K562 (cell line): ENCODE results near the gene KCNH2. TPM values are rescaled to one million over a fixed set of nuclear protein-coding genes. Genes with fewer than 3 reads are reported as not detected.

Experiments
- BMI1 ChIP-seq: fragments of 150-350 bp; IDR thresholded peaks from 2 replicates; pipeline ENCODE4 v1.6.1; 2014; ENCODE audit warnings: low read length
- CEBPG ChIP-seq, 3 experiments: fragments of 200-800 bp in 1 of 3; sonication (Bioruptor generic) in 1 of 3; sonication (generic) in 1 of 3; formaldehyde crosslinking in 1 of 3; IDR thresholded peaks in 2 of 3; conservative IDR thresholded peaks in 1 of 3; 2 replicates each; pipeline versions ENCODE4 v1.6.1 to v1.8.0; 2016 to 2022; ENCODE audit warnings: missing compliant biosample characterization in 2 of 3, missing genetic modification characterization in 2 of 3, mild to moderate bottlenecking in 1 of 3, missing genetic modification reagents in 1 of 3
- CGGBP1 ChIP-seq: fragments of 250-450 bp; sonication (Bioruptor Pico); IDR thresholded peaks from 2 replicates; pipeline ENCODE4 v1.9.0; 2021; ENCODE audit warnings: mild to moderate bottlenecking
- HDGF ChIP-seq: fragments of 450-650 bp; IDR thresholded peaks from 2 replicates; pipeline ENCODE4 v1.6.1; 2016
- MAZ ChIP-seq, 2 experiments: fragments of 450-650 bp in 1 of 2; sonication (generic) in 1 of 2; formaldehyde crosslinking; IDR thresholded peaks in 1 of 2; conservative IDR thresholded peaks in 1 of 2; 2 replicates each; pipeline versions ENCODE4 v1.4.0 to v1.5.0; 2020; ENCODE audit warnings: mild to moderate bottlenecking in 1 of 2, missing genetic modification reagents in 1 of 2
- MTF1 ChIP-seq: fragments of 250-450 bp; sonication (Bioruptor Pico); IDR thresholded peaks from 2 replicates; pipeline ENCODE4 v1.9.0; 2021; ENCODE audit warnings: moderate library complexity, mild to moderate bottlenecking, inconsistent platforms, borderline replicate concordance
- PHF20 ChIP-seq: fragments of 450-650 bp; IDR thresholded peaks from 2 replicates; pipeline ENCODE4 v1.6.1; 2018; ENCODE audit not compliant: partially characterized antibody
- POLR2G ChIP-seq: fragments of 200-400 bp; formaldehyde crosslinking; IDR thresholded peaks from 2 replicates; pipeline ENCODE4 v1.6.1; 2017; ENCODE audit warnings: low read depth, mild to moderate bottlenecking, antibody characterized with exemption, low read length, moderate library complexity
- PREB ChIP-seq: sonication (generic); formaldehyde crosslinking; IDR thresholded peaks from 2 replicates; pipeline ENCODE4 v1.8.1; 2023; ENCODE audit warnings: mild to moderate bottlenecking, missing genetic modification reagents
- SAFB2 ChIP-seq: fragments of 200-400 bp; formaldehyde crosslinking; IDR thresholded peaks from 2 replicates; pipeline ENCODE4 v1.6.1; 2018; ENCODE audit warnings: borderline replicate concordance, low read length, low read depth, moderate library complexity; ENCODE audit not compliant: severe bottlenecking
- TSC22D4 ChIP-seq: fragments of 450-650 bp; IDR thresholded peaks from 2 replicates; pipeline ENCODE4 v1.6.1; 2016; ENCODE audit warnings: missing genetic modification characterization, missing biosample characterization, control low read depth
- U2AF2 ChIP-seq: fragments of 200-400 bp; formaldehyde crosslinking; optimal IDR thresholded peaks from 2 replicates; pipeline ENCODE3; 2017; ENCODE audit warnings: low read depth, mild to moderate bottlenecking, low read length
- ZBTB40 ChIP-seq, 2 experiments: fragments of 450-650 bp in 1 of 2; sonication (generic) in 1 of 2; formaldehyde crosslinking in 1 of 2; IDR thresholded peaks; 2 replicates each; pipeline versions ENCODE4 v1.7.1 to v1.9.0; 2016 to 2022; ENCODE audit warnings: inconsistent platforms in 1 of 2, mild to moderate bottlenecking in 1 of 2, missing genetic modification reagents in 1 of 2
- ZNF766 ChIP-seq: fragments of 200-800 bp; sonication (Bioruptor generic); conservative IDR thresholded peaks from 2 replicates; pipeline ENCODE4 v1.6.1; 2016; ENCODE audit warnings: missing genetic modification characterization, missing compliant biosample characterization
- ZSCAN32 ChIP-seq: fragments of 450-650 bp; formaldehyde crosslinking; IDR thresholded peaks from 2 replicates; pipeline ENCODE4 v1.4.0; 2020; ENCODE audit warnings: mild to moderate bottlenecking, moderate library complexity
- polyA plus RNA-seq, 8 experiments: library from polyadenylated mRNA; depleted of rRNA in 4 of 8; stranded (reverse) in 5 of 8; unstranded in 3 of 8; fragments of >200 nt; fragmentation: Nextera tagmentation in 2 of 8; fragmentation: Illumina TruSeq in 1 of 8; extraction: Ambion mirVana in 2 of 8; extraction: Trizol in 1 of 8; gene quantifications; 2 replicates each; pipeline versions ENCODE4 v1.2.1 to v1.2.3, GENCODE V29; 2011 to 2014; ENCODE audit warnings: inconsistent platforms in 1 of 8, missing spikeins in 1 of 8
- total RNA-seq, 7 experiments: library from RNA; depleted of rRNA in 6 of 7; stranded (reverse); fragments of >200 nt in 6 of 7; fragmentation: Illumina TruSeq in 2 of 7; extraction: Trizol in 2 of 7; gene quantifications; 2 replicates each; pipeline versions ENCODE4 v1.2.1 to v1.2.3, GENCODE V29; 2011 to 2021; ENCODE audit warnings: low replicate concordance in 1 of 7

Gene KCNH2
- total and polyA plus RNA-seq, 9 of the 15 experiments (the other 6 are each of a cell fraction or from before 2014, with no cell fraction given), result 18.1 to 368 (median 218) TPM

- TF ChIP-seq ZBTB40 (IDR thresholded peaks at IDR 0.05) (no peak; the same call in 1 of the 2 replicates), ZBTB40 (CRISPR knock-in tag; IDR thresholded peaks at IDR 0.05) (no peak), PREB (CRISPR knock-in tag) (no peak), HDGF (no peak), CEBPG (CRISPR knock-in tag; IDR thresholded peaks at IDR 0.05) (no peak), CEBPG (tag; conservative IDR thresholded peaks at IDR 0.05 in 1 of 2, IDR thresholded peaks at IDR 0.05 in 1 of 2) (no peak), CGGBP1 (CRISPR knock-in tag) (no peak), SAFB2 (no peak), PHF20 (no peak), MTF1 (no peak), ZNF766 (CRISPR knock-in tag) (no peak), POLR2G (peak; percentile 9; the same call in 1 of the 2 replicates), MAZ (CRISPR knock-in tag; conservative IDR thresholded peaks at IDR 0.05 in 1 of 2, IDR thresholded peaks at IDR 0.05 in 1 of 2) (0 out of 4 replicates have a peak, but pooled peaks of 1 of the 2 experiments have one; percentile 7), U2AF2 (no peak), ZSCAN32 (CRISPR knock-in tag) (no peak), TSC22D4 (tag) (no peak), BMI1 (no peak)
Observed at GRCh38 chr7:151018421-151019129, 40.5 kb upstream of the KCNH2 start (continued).
